ENCODE measurements around the gene GTF2A2.

GTF2A2 gene

DNA sequence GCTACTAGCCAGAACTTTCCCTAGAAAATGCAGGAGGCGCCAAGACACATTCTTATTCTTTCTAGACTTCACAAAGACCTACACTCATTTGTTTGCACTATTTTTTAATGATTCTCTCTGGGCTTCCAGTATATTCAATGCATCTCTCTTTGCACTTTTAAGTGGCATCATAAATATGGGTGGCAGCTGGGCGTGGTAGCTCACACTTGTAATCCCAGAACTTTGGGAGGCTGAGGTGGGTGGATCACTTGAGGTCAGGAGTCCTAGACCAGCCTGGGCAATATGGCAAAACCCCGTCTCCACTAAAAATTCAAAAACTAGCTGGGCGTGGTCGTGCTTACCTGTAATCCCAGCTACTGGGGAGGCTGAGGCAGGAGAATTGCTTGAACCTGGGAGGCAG lies 51.3 kb downstream of the GTF2A2 start:
- no peak for DNase-seq (ENCODE audit: low read depth in 2 of 2)

DNA sequence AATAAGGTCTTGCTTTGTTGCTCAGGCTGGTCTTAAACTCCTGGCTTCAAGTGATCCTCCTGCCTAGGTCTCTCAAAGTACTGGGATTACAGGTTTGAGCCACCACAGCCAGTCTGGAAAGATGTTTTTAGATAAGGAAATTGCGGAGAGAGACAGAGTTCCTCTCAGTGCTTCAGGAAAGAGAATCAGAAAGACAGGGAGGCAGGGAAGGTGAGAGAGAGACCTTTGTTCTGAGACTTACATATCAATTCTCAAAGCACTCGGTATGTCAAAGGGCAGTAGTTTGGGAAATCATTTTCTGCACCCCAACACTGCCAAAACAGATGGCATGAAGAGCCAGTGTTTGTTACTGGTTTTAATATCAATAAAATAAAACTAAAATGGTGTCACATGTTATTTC lies 58.9 kb downstream of the GTF2A2 start:
- DNase-seq (ENCODE audit: low read depth in 2 of 2), result no peak

DNA sequence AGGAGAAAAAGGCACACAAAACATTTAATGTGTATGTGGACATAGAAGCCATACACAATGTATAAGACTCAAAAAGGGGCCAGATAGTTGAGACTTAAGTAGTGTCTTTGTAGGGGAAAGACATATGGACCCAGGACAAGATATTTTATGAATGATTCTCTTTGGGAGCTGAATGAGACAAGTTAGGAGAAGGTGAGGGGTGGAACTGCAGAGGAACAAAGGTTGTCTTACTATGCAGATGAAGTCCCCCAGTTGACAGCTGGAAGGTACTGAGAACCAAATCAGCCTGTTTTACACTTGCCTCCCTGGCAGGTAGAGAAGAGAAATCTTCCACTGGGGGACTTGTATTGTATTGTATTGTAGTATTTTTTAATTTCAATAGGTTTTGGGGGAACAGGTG lies 60.7 kb downstream of the GTF2A2 start:
- DNase-seq (ENCODE audit: low read depth in 2 of 2), result no peak

DNA sequence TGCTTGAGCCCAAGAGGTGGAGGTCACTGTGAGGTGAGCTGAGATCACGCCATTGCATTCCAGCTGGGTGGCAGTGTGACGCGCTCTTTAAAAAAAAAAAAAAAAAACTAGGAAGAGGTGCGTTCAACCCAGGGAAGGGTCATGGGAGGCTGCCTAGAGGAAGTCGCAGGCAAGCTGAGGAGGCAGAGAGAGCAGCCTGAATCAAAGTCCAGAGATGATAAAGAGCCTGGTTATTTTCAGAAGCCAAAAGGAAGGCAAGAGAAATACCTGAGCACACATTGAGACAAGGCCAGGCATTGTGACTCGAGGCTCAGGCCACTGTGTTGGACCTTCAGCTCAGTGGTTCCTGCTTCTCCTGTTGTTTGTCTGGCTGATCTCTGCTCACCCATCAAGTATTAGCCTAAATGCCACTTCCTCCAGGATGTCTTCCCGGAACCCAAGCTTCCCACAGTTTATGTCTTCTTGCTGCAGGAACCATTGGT lies 61.8 kb downstream of the GTF2A2 start:
- DNase-seq (ENCODE audit: low read depth in 2 of 2), result no peak

DNA sequence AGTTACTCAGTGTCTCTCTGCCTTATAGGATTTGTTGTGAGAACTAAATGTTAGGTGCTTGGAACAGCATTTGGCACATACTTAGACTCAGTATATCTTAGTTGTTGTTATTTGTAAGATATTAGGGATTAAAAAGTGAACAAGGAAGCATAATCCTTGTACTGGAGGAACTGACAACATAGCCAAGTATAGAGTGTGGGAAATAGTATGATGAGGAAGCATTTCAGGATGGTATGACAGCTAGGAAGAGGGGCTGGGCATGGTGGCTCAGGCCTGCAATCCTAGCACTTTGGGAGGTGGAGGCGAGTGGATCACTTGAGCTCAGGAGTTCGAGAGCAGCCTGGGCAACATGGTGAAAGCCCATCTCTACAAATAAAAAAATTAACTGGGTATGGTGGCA lies 62.3 kb downstream of the GTF2A2 start:
- DNase-seq (ENCODE audit: low read depth in 2 of 2), result no peak

DNA sequence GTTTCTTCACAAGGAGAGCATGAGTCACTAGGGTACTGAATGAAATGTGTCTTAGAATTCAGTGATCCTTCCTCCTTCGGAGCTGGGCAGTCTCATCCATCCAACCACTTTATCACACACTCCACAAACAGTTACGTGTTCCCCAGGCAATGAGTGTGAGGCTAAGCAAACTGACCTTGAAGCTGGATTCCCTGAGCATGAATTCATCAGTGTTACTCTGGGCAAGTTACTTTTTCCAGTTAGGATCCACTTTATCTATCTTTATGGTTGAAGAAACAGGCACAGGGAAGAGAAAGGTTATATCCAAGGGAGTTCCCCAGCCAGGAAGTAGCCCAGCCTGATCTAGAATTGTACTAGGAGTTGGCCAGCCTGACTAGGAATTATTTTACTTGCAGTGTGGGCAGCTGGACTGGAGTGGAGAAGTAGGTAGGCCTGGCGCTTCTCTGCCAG lies 62.8 kb downstream of the GTF2A2 start:
- no peak for DNase-seq (ENCODE audit: low read depth in 2 of 2)

DNA sequence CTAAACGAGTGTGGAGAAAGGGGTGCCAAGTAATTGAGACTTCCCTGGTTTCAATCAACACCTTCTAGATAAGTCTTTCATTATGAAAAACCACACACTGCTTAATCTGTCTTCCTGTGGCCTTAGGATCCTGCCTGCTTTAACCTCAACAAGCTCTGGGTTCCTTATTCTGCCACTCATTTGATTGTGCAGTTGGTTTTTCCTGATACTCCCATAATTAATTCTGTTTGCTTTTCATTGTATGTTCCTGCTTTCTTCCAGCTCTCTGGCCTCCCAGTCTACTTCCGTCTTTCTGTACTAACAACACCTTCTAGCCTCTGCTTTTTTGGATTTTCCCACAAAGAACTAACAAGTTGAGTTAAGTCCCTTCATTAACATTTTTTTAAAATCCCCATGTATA lies 66.0 kb downstream of the GTF2A2 start:
- no peak for DNase-seq (ENCODE audit: low read depth in 2 of 2)

DNA sequence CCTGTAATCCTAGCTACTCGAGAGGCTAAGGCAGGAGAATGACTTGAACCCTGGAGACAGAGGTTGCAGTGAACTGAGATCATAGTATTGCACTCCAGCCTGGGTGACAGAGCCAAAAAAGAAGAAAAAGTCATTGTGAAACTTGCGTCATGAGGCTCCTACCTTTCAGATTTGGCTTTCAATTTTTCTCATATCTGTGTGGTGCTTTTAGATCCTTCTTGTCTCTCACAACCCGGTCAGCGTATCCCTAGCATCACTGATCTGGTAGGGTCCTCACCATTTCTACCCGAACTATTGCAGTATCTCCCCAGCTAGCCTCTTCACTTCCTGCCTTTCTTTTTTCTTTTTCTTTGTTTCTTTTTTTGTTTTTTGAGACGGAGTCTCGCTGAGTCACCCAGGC lies 67.3 kb downstream of the GTF2A2 start:
- no peak for DNase-seq (ENCODE audit: low read depth in 2 of 2)
